Measurements from ENCODE around the gene KRTAP4-16. TPM values are rescaled to one million over a fixed set of nuclear protein-coding genes. Genes with fewer than 3 reads are reported as not detected.

KRTAP4-16 gene
- total RNA-seq, 1 donor from 2014 or later: not detected

Other genes with a start within 250 kb of the KRTAP4-16 start
- gene KRT12, start 235.0 kb downstream of the KRTAP4-16 start, total RNA-seq: not detected in 2 replicates
- gene KRT20, start 217.0 kb downstream of the KRTAP4-16 start, total RNA-seq: not detected in 2 replicates
- under 0.01 and 1.6 TPM in 2 replicates for gene KRT23, start 164.6 kb downstream of the KRTAP4-16 start, total RNA-seq
- gene KRT39, start 135.3 kb downstream of the KRTAP4-16 start, total RNA-seq: not detected in 2 replicates
- not detected in 2 replicates for gene KRT40, start 117.9 kb downstream of the KRTAP4-16 start, total RNA-seq
- gene KRTAP3-3, start 108.0 kb downstream of the KRTAP4-16 start, total RNA-seq: not detected in 2 replicates
- gene KRTAP3-2, start 102.3 kb downstream of the KRTAP4-16 start, total RNA-seq: not detected in 2 replicates
- not detected in 2 replicates for gene KRTAP3-1, start 93.1 kb downstream of the KRTAP4-16 start, total RNA-seq
- gene KRTAP1-5, start 75.0 kb downstream of the KRTAP4-16 start, total RNA-seq: not detected in 2 replicates
- gene KRTAP1-4, start 72.0 kb downstream of the KRTAP4-16 start, total RNA-seq: not detected in 2 replicates
- not detected in 2 replicates for gene KRTAP1-3, start 67.3 kb downstream of the KRTAP4-16 start, total RNA-seq
- gene KRTAP1-1, start 60.8 kb downstream of the KRTAP4-16 start, total RNA-seq: not detected in 2 replicates
- not detected in 2 replicates for gene KRTAP2-1, start 54.9 kb downstream of the KRTAP4-16 start, total RNA-seq
- gene KRTAP2-2, start 47.0 kb downstream of the KRTAP4-16 start, total RNA-seq: not detected in 2 replicates
- gene KRTAP2-3, start 42.1 kb downstream of the KRTAP4-16 start, total RNA-seq: not detected in 2 replicates
- not detected in 2 replicates for gene KRTAP2-4, start 36.3 kb downstream of the KRTAP4-16 start, total RNA-seq
- gene KRTAP4-7, start 18.1 kb downstream of the KRTAP4-16 start, total RNA-seq: not detected in 2 replicates
- gene KRTAP4-8, start 4.1 kb downstream of the KRTAP4-16 start, total RNA-seq: not detected in 2 replicates
- gene KRTAP4-9, start 3.2 kb upstream of the KRTAP4-16 start, total RNA-seq: not detected in 2 replicates
- gene KRTAP4-11, start 16.2 kb upstream of the KRTAP4-16 start, total RNA-seq: not detected in 2 replicates
- not detected in 2 replicates for gene KRTAP4-12, start 22.0 kb upstream of the KRTAP4-16 start, total RNA-seq
- gene KRTAP4-6, start 38.3 kb upstream of the KRTAP4-16 start, total RNA-seq: not detected in 2 replicates
- not detected in 2 replicates for gene KRTAP4-5, start 47.6 kb upstream of the KRTAP4-16 start, total RNA-seq
- not detected in 2 replicates for gene KRTAP4-4, start 58.5 kb upstream of the KRTAP4-16 start, total RNA-seq
- not detected in 2 replicates for gene KRTAP4-3, start 66.0 kb upstream of the KRTAP4-16 start, total RNA-seq
- gene KRTAP4-2, start 76.0 kb upstream of the KRTAP4-16 start, total RNA-seq: not detected in 2 replicates
- gene KRTAP4-1, start 82.7 kb upstream of the KRTAP4-16 start, total RNA-seq: not detected in 2 replicates
- gene KRTAP9-1, start 87.7 kb upstream of the KRTAP4-16 start, total RNA-seq: not detected in 2 replicates
- not detected in 2 replicates for gene KRTAP9-2, start 124.4 kb upstream of the KRTAP4-16 start, total RNA-seq
- gene KRTAP9-3, start 130.2 kb upstream of the KRTAP4-16 start, total RNA-seq: not detected in 2 replicates
- not detected in 2 replicates for gene KRTAP9-8, start 135.8 kb upstream of the KRTAP4-16 start, total RNA-seq
- gene KRTAP9-4, start 147.5 kb upstream of the KRTAP4-16 start, total RNA-seq: not detected in 2 replicates
- gene KRTAP9-9, start 153.2 kb upstream of the KRTAP4-16 start, total RNA-seq: not detected in 2 replicates
- gene KRTAP9-6, start 163.2 kb upstream of the KRTAP4-16 start, total RNA-seq: not detected in 2 replicates
- gene KRTAP9-7, start 173.5 kb upstream of the KRTAP4-16 start, total RNA-seq: not detected in 2 replicates
- gene KRTAP29-1, start 200.6 kb upstream of the KRTAP4-16 start, total RNA-seq: not detected in 2 replicates
- gene KRTAP16-1, start 207.1 kb upstream of the KRTAP4-16 start, total RNA-seq: not detected in 2 replicates
- gene KRTAP17-1, start 213.5 kb upstream of the KRTAP4-16 start, total RNA-seq: not detected in 2 replicates
- not detected in 2 replicates for gene KRT33A, start 248.6 kb upstream of the KRTAP4-16 start, total RNA-seq

Measured in lung microvascular endothelial cell (primary cell).